Medulla oblongata (tissue), 1 donor: ENCODE measurements around the gene SELENOO.

ENCODE experiments used
- DNase-seq: peaks from one replicate; pipeline ENCODE4 v3.0.0-alpha.2; 2015; ENCODE audit errors: extremely low spot score

The SELENOO gene

GRCh38 chr22:50184004-50184901, 16.6 kb upstream of the SELENOO start:
- peak; percentile 64 for DNase-seq

- DNase-seq = no peak
Observed at GRCh38 chr22:50184902-50185374, 15.9 kb upstream of the SELENOO start.

GRCh38 chr22:50185375-50186087, 15.3 kb upstream of the SELENOO start, which contains the start of gene TRABD:
TSS of gene TRABD (plus strand) at chr22:50185913. CDS start at chr22:50193061, 7,148 bp downstream.
- DNase-seq = peak; percentile 86

GRCh38 chr22:50186181-50186714, 14.6 kb upstream of the SELENOO start:
- DNase-seq = no peak

GRCh38 chr22:50186761-50187523, 13.9 kb upstream of the SELENOO start:
- no peak for DNase-seq

GRCh38 chr22:50188356-50188755, 12.5 kb upstream of the SELENOO start:
- DNase-seq = no peak

GRCh38 chr22:50189184-50189848, 11.5 kb upstream of the SELENOO start:
- DNase-seq = no peak

- no peak for DNase-seq
Observed at GRCh38 chr22:50189849-50190181, 11.0 kb upstream of the SELENOO start.

- DNase-seq = peak; percentile 59
Observed at GRCh38 chr22:50190182-50190940, 10.4 kb upstream of the SELENOO start.

- peak; percentile 60 for DNase-seq
Observed at GRCh38 chr22:50190941-50191741, 9.7 kb upstream of the SELENOO start.

GRCh38 chr22:50192436-50193204, 8.2 kb upstream of the SELENOO start:
- DNase-seq = no peak

GRCh38 chr22:50193621-50194020, 7.2 kb upstream of the SELENOO start:
- no peak for DNase-seq

GRCh38 chr22:50194037-50194805, 6.6 kb upstream of the SELENOO start:
- no peak for DNase-seq

- no peak for DNase-seq
Observed at GRCh38 chr22:50196256-50196655, 4.6 kb upstream of the SELENOO start.

- DNase-seq = no peak
Observed at GRCh38 chr22:50197000-50197800, 3.6 kb upstream of the SELENOO start.

GRCh38 chr22:50197856-50198623, 2.8 kb upstream of the SELENOO start:
- no peak for DNase-seq
